GM18870 (cell line): ENCODE measurements around the gene NUS1.
"Not testable (repeated sequence)": the region's sequence is repeated elsewhere in the genome, so short reads cannot be mapped to it uniquely, and the experiment has no call there.

Experiments
- ATAC-seq: cut with Tn5 transposase; IDR thresholded peaks from one replicate; pipeline ENCODE4 v1.9.1; 2021; ENCODE audit warnings: moderate library complexity; ENCODE audit not compliant: unreplicated experiment

Gene NUS1

GRCh38 chr6:117706936-117707509, 31.8 kb downstream of the NUS1 start:
- not testable (repeated sequence) for ATAC-seq

DNA sequence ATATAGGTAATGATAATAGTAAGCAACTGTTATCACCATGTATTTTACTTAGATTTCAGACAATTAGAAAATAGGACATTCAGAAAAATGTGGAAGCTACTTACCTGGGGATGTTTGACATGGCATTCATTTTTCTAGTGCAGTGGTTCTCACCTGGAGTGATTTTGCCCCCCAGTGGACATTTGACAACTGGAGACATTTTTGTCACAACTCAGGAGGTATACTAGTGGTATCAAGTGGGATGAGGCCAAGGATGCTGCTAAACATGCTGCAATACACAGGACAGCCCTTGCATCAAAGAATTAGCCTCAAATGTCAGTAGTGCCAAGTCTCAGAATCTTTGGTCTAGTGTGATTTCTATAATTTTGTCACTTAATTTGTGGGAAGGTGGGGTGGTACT, 36.1 kb downstream of the NUS1 start:
- ATAC-seq = no peak

DNA sequence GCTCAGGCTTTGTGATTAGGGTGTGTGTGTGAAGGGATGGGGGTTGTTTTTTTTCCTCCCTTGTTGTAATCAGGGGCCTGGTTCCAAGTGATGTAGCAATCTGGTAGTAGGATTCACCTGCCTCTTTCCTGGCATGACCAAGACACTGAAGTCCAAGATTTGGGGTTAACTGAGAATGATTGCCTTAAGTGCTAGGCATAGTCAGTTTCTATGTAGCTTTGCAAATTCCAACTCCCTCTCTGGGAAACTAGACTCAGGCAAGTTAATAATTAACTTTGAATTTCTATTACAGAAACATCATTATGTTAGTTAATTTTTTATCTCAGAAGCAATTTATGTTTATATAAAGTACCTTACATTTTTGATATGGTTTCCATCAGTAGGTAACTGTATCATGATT, 43.6 kb downstream of the NUS1 start:
- ATAC-seq = no peak

DNA sequence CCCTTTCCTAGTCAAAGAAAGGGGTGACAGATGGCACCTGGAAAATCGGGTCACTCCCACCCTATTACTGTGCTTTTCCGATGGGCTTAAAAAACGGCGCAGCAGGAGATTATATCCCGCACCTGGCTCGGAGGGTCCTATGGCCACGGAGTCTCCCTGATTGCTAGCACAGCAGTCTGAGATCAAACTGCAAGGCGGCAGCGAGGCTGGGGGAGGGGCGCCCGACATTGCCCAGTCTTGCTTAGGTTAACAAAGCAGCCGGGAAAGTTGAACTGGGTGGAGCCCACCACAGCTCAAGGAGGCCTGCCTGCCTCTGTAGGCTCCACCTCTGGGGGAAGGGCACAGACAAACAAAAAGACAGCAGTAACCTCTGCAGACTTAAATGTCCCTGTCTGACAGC, 46.3 kb downstream of the NUS1 start:
- not testable (repeated sequence) for ATAC-seq

DNA sequence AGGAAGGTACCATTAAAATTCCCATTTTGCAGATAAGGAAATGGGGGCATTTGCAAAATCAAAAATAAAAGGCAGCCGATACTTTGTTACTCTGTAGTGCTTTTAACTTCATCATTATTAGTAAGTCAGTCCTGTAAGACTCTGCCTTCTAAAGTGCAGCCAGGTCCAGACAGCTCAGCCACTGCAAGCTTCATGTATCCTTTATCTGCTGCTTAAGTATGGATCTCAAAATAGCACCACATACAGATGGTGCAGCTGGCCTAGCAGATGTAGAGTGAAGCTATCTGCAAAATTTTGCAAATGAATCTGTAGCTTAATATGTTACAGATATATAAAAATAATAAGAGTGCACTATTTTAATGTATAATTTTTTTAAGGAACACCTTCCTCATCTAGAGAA, 53.4 kb downstream of the NUS1 start:
- no peak for ATAC-seq

DNA sequence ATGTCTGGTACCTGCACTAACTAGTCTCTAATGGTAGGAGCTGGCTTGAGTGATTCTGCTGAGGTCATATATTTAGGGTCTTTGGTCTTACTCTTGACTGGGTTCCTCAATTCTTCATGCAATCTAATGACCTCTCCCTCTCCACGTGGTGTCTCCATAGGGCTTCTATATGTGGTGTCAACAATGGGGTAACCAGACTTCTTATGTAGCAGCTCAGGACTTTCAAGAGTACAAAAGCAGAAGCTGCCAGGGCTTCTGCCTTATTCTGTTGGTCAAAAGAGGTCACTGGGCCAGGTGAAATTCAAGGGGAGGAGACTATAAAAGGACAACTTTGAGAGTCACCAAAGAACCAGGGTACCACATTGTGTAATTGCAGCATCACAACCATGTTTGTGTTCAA, 54.3 kb downstream of the NUS1 start:
- no peak for ATAC-seq

DNA sequence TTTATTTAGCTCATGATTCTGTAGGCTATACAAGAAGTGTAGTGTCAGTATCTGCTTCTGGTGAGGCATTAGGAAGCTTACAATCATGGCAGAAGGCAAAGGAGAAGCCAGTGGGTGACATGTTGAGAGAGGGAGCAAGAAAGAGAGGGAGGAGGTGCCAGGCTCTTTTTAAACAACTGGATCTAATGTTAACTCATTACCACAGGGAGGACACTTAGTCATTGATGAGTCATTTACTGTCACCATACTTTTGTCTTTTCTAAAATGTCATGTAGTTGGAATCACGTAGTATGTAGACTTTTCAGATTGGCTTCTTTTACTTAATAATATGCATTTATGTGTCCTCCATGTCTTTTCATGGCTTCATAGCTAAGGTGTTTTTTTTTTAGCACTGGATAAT, 58.1 kb downstream of the NUS1 start:
- ATAC-seq = no peak

- no peak for ATAC-seq
Observed at GRCh38 chr6:117739869-117740268, 64.6 kb downstream of the NUS1 start.

DNA sequence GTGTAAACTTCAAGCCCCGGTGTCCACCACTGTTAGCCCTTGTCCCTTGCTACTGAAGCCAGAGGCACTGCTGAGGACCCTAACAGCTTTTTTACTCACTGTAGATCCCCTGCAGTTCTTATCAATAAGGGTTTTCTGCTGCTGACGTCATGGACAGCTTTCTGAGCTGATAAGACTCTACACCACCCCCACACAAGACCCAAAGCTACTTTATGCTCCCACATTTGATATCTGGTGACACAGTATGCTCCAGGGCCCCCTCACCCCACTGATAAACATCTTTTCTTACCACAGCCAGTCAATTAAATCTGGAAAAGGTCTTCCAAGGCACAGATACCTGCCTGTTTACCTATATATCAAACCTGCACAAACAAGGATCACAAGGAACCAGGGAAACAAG, 65.3 kb downstream of the NUS1 start:
- no peak for ATAC-seq

- not testable (repeated sequence) for ATAC-seq
Observed at GRCh38 chr6:117750675-117751074, 75.4 kb downstream of the NUS1 start.
